H1 (cell line): ENCODE results near the gene TRIM40. TPM values are rescaled to one million over a fixed set of nuclear protein-coding genes. Genes with fewer than 3 reads are reported as not detected.

Experiments
- POLR2A ChIP-seq, 2 experiments: IDR thresholded peaks; 1 replicate in 1 of 2; 2 replicates in 1 of 2; pipeline ENCODE4 v1.6.1; 2011; ENCODE audit warnings: low read depth in 2 of 2, low read length in 2 of 2, mild to moderate bottlenecking in 2 of 2; ENCODE audit errors: control extremely low read depth in 1 of 2
- SP4 ChIP-seq: IDR thresholded peaks from 2 replicates; pipeline ENCODE4 v1.6.1; 2012; ENCODE audit warnings: low read length, inconsistent platforms
- SRF ChIP-seq: IDR thresholded peaks from 2 replicates; pipeline ENCODE4 v1.6.1; 2011; ENCODE audit warnings: mild to moderate bottlenecking, low read depth, low read length, moderate library complexity
- TAF1 ChIP-seq: IDR thresholded peaks from 2 replicates; pipeline ENCODE4 v1.6.1; 2011; ENCODE audit warnings: mild to moderate bottlenecking, low read depth, low read length
- TCF12 ChIP-seq: IDR thresholded peaks from 2 replicates; pipeline ENCODE4 v1.6.1; 2011; ENCODE audit warnings: low read depth, mild to moderate bottlenecking, low read length
- polyA plus RNA-seq, 7 experiments: library from polyadenylated mRNA; depleted of rRNA in 3 of 7; stranded (reverse) in 5 of 7; unstranded in 2 of 7; fragments of >200 nt in 5 of 7; fragments of 200-250 nt in 2 of 7; gene quantifications; 1 replicate in 5 of 7; 2 replicates in 1 of 7; 4 replicates in 1 of 7; pipeline versions ENCODE4 v1.2.1 to v1.2.3, GENCODE V29; 2011 to 2013; ENCODE audit warnings: missing spikeins in 2 of 7, mixed read lengths in 2 of 7
- total RNA-seq: library from RNA; stranded (reverse); fragmentation: NEBNext Ultra II Directional; extraction: Animal tissue kit (Norgen Biotek cat#: 25700); gene quantifications from 2 replicates; pipeline ENCODE4 v1.2.1, GENCODE V29; 2021
- TF ChIP-seq, protein P1 (sequence below): IDR thresholded peaks from 2 replicates; pipeline ENCODE4 v1.6.1; 2012; ENCODE audit warnings: inconsistent platforms
- TF ChIP-seq, protein P2 (sequence below): IDR thresholded peaks from 2 replicates; pipeline ENCODE4 v1.6.1; 2012; ENCODE audit warnings: low read length, inconsistent platforms

Gene TRIM40
- total and polyA plus RNA-seq, 2 of the 8 experiments (the other 6 are each of a cell fraction or from before 2014, with no cell fraction given), result not detected

DNA sequence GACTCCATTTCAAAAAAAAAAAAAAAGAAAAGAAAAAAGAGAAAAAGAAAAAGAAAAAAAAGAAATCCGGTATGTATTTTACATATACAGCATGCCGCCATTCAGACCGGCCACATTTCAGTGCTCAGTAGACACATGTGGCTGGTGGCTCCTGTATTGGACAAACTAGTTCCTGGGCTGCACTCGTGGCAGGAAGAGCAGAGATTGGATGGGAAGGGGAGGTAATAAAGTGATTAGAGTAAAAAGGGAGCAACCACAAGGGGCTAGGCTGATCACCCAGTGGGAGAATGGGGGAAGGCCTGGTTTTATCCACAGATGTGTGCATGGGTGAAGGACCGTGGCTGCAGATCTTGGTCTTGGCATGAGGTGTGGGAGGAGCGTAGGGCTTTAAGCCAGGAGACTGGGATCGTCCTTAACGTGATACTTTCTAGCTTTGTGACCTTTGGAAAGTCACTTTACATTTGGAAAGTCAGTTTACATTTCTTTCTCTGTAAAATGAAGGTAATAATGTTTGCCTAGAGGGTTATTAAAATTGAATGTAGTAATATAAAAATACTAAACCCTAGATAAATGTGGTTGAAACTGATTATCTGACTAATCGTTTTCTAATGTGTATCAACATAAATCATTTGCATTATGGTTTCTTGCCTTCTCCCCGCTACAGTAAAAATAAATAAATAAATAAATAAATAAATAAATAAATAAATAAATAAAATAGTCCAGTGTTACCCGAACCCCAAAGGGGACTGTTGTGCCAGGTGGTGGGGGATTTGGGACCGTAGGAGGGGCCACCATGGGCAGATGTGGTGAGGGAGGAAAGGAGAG lies 26.5 kb downstream of the TRIM40 start (continued):
- TF ChIP-seq TAF1, result no peak
- no peak for TF ChIP-seq TCF12
- TF ChIP-seq, protein P1, sequence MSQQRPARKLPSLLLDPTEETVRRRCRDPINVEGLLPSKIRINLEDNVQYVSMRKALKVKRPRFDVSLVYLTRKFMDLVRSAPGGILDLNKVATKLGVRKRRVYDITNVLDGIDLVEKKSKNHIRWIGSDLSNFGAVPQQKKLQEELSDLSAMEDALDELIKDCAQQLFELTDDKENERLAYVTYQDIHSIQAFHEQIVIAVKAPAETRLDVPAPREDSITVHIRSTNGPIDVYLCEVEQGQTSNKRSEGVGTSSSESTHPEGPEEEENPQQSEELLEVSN, result no peak
- TF ChIP-seq, protein P2, sequence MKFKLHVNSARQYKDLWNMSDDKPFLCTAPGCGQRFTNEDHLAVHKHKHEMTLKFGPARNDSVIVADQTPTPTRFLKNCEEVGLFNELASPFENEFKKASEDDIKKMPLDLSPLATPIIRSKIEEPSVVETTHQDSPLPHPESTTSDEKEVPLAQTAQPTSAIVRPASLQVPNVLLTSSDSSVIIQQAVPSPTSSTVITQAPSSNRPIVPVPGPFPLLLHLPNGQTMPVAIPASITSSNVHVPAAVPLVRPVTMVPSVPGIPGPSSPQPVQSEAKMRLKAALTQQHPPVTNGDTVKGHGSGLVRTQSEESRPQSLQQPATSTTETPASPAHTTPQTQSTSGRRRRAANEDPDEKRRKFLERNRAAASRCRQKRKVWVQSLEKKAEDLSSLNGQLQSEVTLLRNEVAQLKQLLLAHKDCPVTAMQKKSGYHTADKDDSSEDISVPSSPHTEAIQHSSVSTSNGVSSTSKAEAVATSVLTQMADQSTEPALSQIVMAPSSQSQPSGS, result no peak
- no peak for TF ChIP-seq SP4
- TF ChIP-seq SRF, result no peak
- no peak for TF ChIP-seq POLR2A (IDR thresholded peaks at IDR 0.05; ENCODE audit: control extremely low read depth in 1 of 2, low read depth in 2 of 2, low read length in 2 of 2)
